ENCODE results near the gene SLC25A3. TPM values are rescaled to one million over a fixed set of nuclear protein-coding genes. Genes with fewer than 3 reads are reported as not detected.
"Not testable (repeated sequence)": the region's sequence is repeated elsewhere in the genome, so short reads cannot be mapped to it uniquely, and the experiment has no call there.

Gene SLC25A3
- total and polyA plus RNA-seq, 8 donors, result 308 to 594 (median 400) TPM

DNA sequence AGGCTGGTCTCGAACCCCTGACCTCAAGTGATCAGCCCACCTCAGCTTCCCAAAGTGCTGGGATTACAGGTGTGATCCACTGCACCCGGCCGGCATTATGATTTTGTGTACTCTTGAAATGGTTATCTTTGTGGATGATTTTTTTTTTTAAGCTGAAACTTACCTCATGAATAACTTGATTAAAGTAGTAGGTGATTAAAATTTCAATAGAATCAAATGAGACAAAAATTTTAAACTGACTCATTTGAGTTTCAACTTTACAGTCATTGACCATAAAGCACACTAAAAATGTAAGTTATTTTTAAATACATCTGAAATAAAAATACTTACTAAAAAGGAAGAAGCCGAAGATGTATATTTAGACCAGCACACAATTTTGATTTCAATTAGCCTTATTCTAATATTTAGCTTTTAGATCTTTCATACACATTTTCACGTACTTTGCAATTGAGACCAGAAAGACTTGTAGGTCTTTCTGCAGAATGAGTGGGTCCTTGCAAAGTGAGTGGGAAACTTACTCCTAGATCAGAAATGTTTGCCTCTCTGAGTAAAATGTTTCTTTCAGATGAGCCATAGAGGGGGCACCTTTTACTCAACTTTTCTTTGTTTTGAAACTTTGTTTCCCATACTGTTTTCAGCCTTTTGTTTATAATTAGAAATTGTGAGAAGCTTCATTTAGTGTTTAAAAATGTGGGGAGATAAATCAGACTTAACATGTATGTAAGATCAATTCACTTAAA lies 43.9 kb upstream of the SLC25A3 start:
- peaks cover 19 to 79% (median 69%) of the 10 kb centered on the region in 4 donors for H3K36me3 ChIP-seq
- no peaks in the 10 kb centered on the region for H3K9me3 ChIP-seq
- H3K4me3 ChIP-seq, result no peak overlapping the region
- DNase-seq, result no peak
- TF ChIP-seq EP300 (IDR thresholded peaks at IDR 0.05), result no peak
- TF ChIP-seq POLR2AphosphoS5 (IDR thresholded peaks at IDR 0.05), result no peak
- TF ChIP-seq, protein P1, sequence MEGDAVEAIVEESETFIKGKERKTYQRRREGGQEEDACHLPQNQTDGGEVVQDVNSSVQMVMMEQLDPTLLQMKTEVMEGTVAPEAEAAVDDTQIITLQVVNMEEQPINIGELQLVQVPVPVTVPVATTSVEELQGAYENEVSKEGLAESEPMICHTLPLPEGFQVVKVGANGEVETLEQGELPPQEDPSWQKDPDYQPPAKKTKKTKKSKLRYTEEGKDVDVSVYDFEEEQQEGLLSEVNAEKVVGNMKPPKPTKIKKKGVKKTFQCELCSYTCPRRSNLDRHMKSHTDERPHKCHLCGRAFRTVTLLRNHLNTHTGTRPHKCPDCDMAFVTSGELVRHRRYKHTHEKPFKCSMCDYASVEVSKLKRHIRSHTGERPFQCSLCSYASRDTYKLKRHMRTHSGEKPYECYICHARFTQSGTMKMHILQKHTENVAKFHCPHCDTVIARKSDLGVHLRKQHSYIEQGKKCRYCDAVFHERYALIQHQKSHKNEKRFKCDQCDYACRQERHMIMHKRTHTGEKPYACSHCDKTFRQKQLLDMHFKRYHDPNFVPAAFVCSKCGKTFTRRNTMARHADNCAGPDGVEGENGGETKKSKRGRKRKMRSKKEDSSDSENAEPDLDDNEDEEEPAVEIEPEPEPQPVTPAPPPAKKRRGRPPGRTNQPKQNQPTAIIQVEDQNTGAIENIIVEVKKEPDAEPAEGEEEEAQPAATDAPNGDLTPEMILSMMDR (IDR thresholded peaks at IDR 0.05), result no peak
- no peak for TF ChIP-seq POLR2A (IDR thresholded peaks at IDR 0.05)
- H3K4me1 ChIP-seq, result no peaks in the 10 kb centered on the region
- WGBS, 5 donors, result 80 to 84% (median 82%) methylated on average over 5 of the region's 5 CpGs
- no peaks in the 10 kb centered on the region for H3K27me3 ChIP-seq
- H3K27ac ChIP-seq, result no peak overlapping the region
- intact Hi-C loops (cut with DNase I; ENCODE audit: low total_unique reads), result no loop called here

DNA sequence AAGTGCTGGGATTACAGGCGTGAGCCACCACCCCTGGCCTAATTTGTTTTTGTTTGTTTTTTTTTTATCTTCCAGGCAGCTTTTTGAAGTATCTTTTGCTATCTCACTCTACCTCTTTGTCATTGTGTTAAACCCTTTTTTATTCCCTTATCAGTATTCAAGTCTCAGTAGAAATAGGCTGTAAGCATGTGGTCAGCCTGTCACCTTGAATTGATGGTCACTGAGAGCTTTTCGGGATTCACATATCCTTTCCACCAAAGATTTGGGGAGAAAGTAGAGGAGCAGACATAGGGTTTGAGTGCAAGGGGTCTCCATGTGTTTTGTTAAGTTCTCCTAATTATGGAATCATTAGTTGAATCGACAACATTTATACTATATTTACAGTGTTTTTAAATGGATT lies 41.7 kb upstream of the SLC25A3 start:
- H3K36me3 ChIP-seq, result peaks cover 17 to 58% (median 49%) of the 10 kb centered on the region in 4 donors
- no peaks in the 10 kb centered on the region for H3K4me1 ChIP-seq
- H3K4me3 ChIP-seq, result no peak overlapping the region
- no peak for DNase-seq
- no peaks in the 10 kb centered on the region for H3K27me3 ChIP-seq
- 93 to 99% (median 95%) methylated on average over 3 of the region's 3 CpGs for WGBS, 5 donors
- no peak for TF ChIP-seq EP300 (IDR thresholded peaks at IDR 0.05)
- no peak for TF ChIP-seq POLR2AphosphoS5 (IDR thresholded peaks at IDR 0.05)
- TF ChIP-seq, protein P1 (IDR thresholded peaks at IDR 0.05), result no peak
- TF ChIP-seq POLR2A (IDR thresholded peaks at IDR 0.05), result no peak
- no peaks in the 10 kb centered on the region for H3K9me3 ChIP-seq
- no peak overlapping the region for H3K27ac ChIP-seq
- intact Hi-C loops (cut with DNase I; ENCODE audit: low total_unique reads), result no loop called here

DNA sequence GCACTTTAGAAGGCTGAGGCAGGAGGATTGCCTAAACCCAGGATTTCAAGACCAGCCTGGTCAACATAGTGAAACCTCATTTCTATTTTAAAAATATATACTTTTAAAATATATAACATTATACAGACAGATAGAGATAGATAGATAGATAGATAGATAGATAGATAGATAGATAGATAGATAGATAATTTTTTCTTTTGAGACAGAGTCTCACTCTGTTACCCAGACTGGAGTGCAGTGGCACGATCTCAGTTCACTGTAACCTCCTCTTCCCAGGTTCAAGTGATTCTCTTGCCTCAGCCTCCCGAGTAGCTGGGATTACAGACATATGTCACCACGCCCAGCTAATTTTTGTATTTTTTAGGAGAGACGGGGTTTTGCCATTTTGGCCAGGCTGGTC lies 35.4 kb upstream of the SLC25A3 start:
- H3K4me1 ChIP-seq, result not testable (repeated sequence)

DNA sequence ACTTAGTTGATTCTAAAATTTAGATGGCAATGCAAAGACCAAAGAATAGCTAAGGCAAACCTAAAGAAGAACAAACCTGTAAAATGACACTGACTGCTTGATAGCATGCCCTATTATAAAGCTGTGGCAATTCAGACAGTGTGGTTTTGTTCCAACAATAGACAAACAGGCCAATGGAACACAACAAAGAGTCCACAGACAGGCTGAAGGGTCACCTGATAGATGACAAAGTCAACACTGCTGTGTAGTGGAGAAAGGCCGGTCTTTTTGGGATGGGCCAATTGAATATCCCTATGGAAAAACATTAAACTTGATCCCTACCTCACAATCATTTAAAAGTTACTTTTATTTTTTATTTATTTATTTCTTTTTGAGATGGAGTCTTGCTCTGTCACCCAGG lies 33.8 kb upstream of the SLC25A3 start:
- H3K9me3 ChIP-seq, result no peaks in the 10 kb centered on the region
- H3K4me1 ChIP-seq, result peaks cover 0 to 8% (median 0%) of the 10 kb centered on the region in 4 donors
- H3K4me3 ChIP-seq, result no peak overlapping the region
- H3K27me3 ChIP-seq, result no peaks in the 10 kb centered on the region
- no peak for DNase-seq
- no peak for TF ChIP-seq POLR2AphosphoS5 (IDR thresholded peaks at IDR 0.05)
- TF ChIP-seq, protein P1 (IDR thresholded peaks at IDR 0.05), result no peak
- no peaks in the 10 kb centered on the region for H3K36me3 ChIP-seq
- no peak overlapping the region for H3K27ac ChIP-seq
- intact Hi-C loops (cut with DNase I; ENCODE audit: low total_unique reads), result loop anchor here (10.0 kb wide), 1 partner anchor 85 kb away; the partner anchor contains the start of genes APAF1 and IKBIP
- 12 to 96% (median 50%) methylated on average over 1 of the region's 1 CpG for WGBS, 5 donors

More for the DNA sequence above, 35.4 kb upstream of the SLC25A3 start:
- H3K9me3 ChIP-seq; intact Hi-C loops (cut with DNase I; ENCODE audit: low total_unique reads); DNase-seq; H3K27ac ChIP-seq; H3K27me3 ChIP-seq; H3K4me3 ChIP-seq; H3K36me3 ChIP-seq: not testable (repeated sequence)
- 84 to 88% (median 85%) methylated on average over 4 of the region's 4 CpGs for WGBS, 5 donors

DNA sequence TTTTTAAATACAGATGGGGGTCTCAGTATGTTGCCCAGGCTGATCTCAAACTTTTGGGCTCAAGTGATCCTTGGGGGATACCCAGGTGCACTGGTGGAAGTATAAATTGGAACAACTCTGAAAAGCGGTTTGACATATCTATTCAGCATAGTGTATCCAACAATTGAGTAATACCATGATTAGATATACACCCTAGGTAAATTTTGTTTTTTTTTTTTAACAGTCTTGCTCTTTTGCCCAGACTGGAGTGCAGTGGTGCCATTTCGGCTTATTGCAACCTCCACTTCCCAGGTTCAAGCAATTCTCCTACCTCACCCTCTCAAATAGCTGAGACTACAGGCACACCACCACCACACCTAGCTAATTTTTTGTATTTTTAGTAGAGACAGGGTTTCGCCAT lies 31.6 kb upstream of the SLC25A3 start:
- DNase-seq, result no peak
- Histone ChIP-seq H3K4me3 (no peak overlapping the region), H3K27me3 (no peaks in the 10 kb centered on the region), H3K9me3 (no peaks in the 10 kb centered on the region), H3K36me3 (no peaks in the 10 kb centered on the region), H3K27ac (no peak overlapping the region), H3K4me1 (peaks cover 0 to 8% (median 2%) of the 10 kb centered on the region in 4 donors)
- intact Hi-C loops (cut with DNase I; ENCODE audit: low total_unique reads), result loop anchor here (10.0 kb wide), 1 partner anchor 83 kb away; the partner anchor contains the start of genes APAF1 and IKBIP
- WGBS, 5 donors, result 52 to 75% (median 63%) methylated on average over 3 of the region's 3 CpGs
- TF ChIP-seq EP300 (IDR thresholded peaks at IDR 0.05) (no peak), POLR2A (IDR thresholded peaks at IDR 0.05) (no peak), POLR2AphosphoS5 (IDR thresholded peaks at IDR 0.05) (no peak)
- TF ChIP-seq, protein P1 (IDR thresholded peaks at IDR 0.05), result no peak

All from stomach (tissue), 9 donors.